SK-N-MC (cell line): ENCODE data around the gene KRTAP6-2.

Experiments used
- EZH2 ChIP-seq: fragments of 200-600 bp; sonication (generic); IDR thresholded peaks from one replicate; pipeline ENCODE4 v1.6.1; 2017; ENCODE audit warnings: antibody characterized with exemption
- FOXP2 ChIP-seq: optimal IDR thresholded peaks from 2 replicates; pipeline ENCODE3; 2011; ENCODE audit warnings: mild to moderate bottlenecking, moderate library complexity; ENCODE audit not compliant: insufficient read depth; ENCODE audit errors: extremely low read length, control extremely low read depth
- POLR2AphosphoS5 ChIP-seq: IDR thresholded peaks from 2 replicates; pipeline ENCODE4 v1.6.1; 2012; ENCODE audit warnings: mild to moderate bottlenecking, low read depth, low read length, borderline replicate concordance

DNA sequence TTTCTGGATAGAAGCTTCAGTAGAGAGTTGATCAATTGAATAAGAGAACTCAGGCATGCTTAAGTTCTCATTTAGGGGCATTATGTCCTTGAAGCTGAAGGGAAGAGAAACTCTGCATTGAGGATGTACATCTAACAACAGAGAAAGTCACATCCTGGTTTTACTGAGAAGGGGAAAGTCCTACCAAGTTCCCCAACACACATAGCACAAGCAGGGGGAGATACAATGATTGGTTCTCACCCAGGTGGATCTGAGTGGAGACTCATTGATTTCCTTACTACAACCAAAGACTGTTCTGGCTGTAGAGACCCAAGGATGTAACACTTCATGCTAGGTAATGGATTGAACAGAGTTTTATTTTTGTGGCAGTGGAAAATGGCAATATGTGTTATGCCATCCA lies 16.5 kb upstream of the KRTAP6-2 start:
- TF ChIP-seq POLR2AphosphoS5, result no peak
- no peak for TF ChIP-seq EZH2
- no peak for TF ChIP-seq FOXP2
